HepG2 (cell line): ENCODE results near the gene HDDC2. TPM values are rescaled to one million over a fixed set of nuclear protein-coding genes. Genes with fewer than 3 reads are reported as not detected.

ENCODE experiments used
- ELF1 ChIP-seq: sonication (generic); formaldehyde crosslinking; IDR thresholded peaks from 2 replicates; pipeline ENCODE4 v1.4.0; 2020; ENCODE audit warnings: missing genetic modification reagents
- ERF ChIP-seq: IDR thresholded peaks from 2 replicates; pipeline ENCODE4 v1.6.1; 2018; ENCODE audit warnings: missing biosample characterization, missing genetic modification reagents
- ZBTB42 ChIP-seq: sonication (generic); formaldehyde crosslinking; IDR thresholded peaks from 2 replicates; pipeline ENCODE4 v1.5.0; 2020; ENCODE audit warnings: mild to moderate bottlenecking, missing genetic modification reagents
- ZNF234 ChIP-seq: sonication (generic); formaldehyde crosslinking; conservative IDR thresholded peaks from 2 replicates; pipeline ENCODE4 v1.5.1; 2020; ENCODE audit warnings: mild to moderate bottlenecking, missing genetic modification reagents
- ZNF407 ChIP-seq: sonication (generic); formaldehyde crosslinking; IDR thresholded peaks from one replicate; pipeline ENCODE4 v1.5.1; 2020; ENCODE audit warnings: mild to moderate bottlenecking, missing genetic modification reagents; ENCODE audit errors: not compliant biosample characterization
- polyA plus RNA-seq, 8 experiments: library from polyadenylated mRNA; depleted of rRNA in 3 of 8; stranded (reverse) in 7 of 8; unstranded in 1 of 8; fragments of >200 nt; fragmentation: Illumina TruSeq in 4 of 8; extraction: Trizol in 4 of 8; gene quantifications; 2 replicates each; pipeline versions ENCODE4 v1.2.1 to v1.2.3, GENCODE V29; 2011 to 2016; ENCODE audit warnings: low read depth in 4 of 8, missing spikeins in 1 of 8, mixed read lengths in 1 of 8; ENCODE audit not compliant: insufficient read depth in 1 of 8
- total RNA-seq, 5 experiments: library from RNA; depleted of rRNA; stranded (reverse); fragments of >200 nt; fragmentation: Illumina TruSeq; extraction: Trizol; gene quantifications; 2 replicates each; pipeline ENCODE4 v1.2.3, GENCODE V29; 2016; ENCODE audit warnings: low read depth in 1 of 5
- TF ChIP-seq, protein P1 (sequence below): sonication (generic); formaldehyde crosslinking; IDR thresholded peaks from 2 replicates; pipeline ENCODE4 v1.4.0; 2020; ENCODE audit warnings: missing genetic modification reagents, borderline replicate concordance

The HDDC2 gene
- total and polyA plus RNA-seq, 2 of the 13 experiments (the other 11 are each of a cell fraction or from before 2014, with no cell fraction given): 76.7 to 78.7 TPM

DNA sequence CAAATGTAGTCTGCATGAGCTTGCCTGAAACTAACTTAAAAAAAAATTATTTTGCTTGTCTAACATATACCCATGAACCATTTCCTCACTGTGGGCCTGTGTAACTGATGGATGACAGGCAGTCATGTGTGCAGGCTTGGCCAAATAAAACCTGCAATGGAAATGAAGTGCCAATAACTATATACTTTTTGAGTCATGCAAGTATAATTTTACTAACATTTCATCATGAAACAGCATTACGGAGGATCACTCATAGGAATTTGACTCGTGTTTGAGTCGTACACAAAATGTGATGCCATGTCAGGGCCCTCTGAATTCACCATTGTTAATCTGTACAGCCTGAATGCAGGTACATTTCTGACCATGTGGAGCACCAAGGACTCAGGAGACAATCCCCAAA lies 46.6 kb downstream of the HDDC2 start (continued):
- TF ChIP-seq ZNF407 (CRISPR knock-in tag): no peak
- no peak for TF ChIP-seq ZBTB42 (CRISPR knock-in tag)
- no peak for TF ChIP-seq ZNF234
- TF ChIP-seq, protein P1, sequence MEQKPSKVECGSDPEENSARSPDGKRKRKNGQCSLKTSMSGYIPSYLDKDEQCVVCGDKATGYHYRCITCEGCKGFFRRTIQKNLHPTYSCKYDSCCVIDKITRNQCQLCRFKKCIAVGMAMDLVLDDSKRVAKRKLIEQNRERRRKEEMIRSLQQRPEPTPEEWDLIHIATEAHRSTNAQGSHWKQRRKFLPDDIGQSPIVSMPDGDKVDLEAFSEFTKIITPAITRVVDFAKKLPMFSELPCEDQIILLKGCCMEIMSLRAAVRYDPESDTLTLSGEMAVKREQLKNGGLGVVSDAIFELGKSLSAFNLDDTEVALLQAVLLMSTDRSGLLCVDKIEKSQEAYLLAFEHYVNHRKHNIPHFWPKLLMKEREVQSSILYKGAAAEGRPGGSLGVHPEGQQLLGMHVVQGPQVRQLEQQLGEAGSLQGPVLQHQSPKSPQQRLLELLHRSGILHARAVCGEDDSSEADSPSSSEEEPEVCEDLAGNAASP (CRISPR knock-in tag): no peak
- TF ChIP-seq ERF (CRISPR knock-in tag): no peak
- no peak for TF ChIP-seq ELF1 (CRISPR knock-in tag)
